ENCODE measurements around the gene SOS2.
"Not testable (repeated sequence)": the region's sequence is repeated elsewhere in the genome, so short reads cannot be mapped to it uniquely, and the experiment has no call there.

The SOS2 gene

DNA sequence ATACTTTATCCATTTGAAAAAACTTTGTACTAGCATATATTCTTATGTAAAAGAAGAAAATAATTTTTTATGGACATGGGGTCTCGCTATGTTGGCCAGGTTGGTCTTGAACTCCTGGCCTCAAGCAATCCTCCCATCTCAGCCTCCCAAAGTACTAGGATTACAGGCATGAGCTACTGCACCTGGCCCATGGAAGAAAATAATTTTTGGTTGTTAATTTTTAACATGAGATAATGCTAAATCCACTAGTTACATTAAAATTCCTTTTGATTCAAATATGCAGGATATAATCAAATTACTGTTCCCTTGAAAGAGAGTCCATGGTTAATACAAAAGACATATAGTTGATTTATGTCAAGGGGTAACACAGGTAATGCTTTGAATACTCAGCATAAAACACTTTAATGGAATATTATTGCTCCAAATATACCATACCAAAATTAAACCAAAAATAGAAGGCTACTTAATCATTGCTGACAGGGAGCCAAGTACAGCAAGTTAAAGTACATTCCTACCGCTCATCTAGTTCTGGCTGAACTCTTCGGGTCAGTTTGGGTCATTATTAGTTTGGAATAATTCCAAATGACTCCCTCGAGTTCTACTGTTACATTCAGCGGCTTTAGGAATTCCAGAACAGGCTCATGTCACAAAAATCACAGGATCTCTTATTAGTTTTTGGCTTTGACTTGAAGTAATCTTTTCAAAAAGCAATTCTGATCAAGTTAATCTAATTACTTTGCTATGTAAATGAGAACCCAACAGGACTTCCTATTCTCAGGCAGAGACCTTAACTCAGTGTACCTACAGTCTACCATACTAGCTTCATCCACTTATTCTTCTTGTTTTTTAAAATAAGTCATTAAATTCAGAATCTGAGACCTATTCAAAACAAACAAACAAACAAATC, 6.1 kb downstream of the SOS2 start:
- peak; percentile 93 for DNase-seq

GRCh38 chr14:50222055-50222613, 9.2 kb downstream of the SOS2 start:
- peak; percentile 31 for DNase-seq

- no peak for DNase-seq
These were observed 12.9 kb downstream of the SOS2 start for GRCh38 chr14:50218501-50218900.

DNA sequence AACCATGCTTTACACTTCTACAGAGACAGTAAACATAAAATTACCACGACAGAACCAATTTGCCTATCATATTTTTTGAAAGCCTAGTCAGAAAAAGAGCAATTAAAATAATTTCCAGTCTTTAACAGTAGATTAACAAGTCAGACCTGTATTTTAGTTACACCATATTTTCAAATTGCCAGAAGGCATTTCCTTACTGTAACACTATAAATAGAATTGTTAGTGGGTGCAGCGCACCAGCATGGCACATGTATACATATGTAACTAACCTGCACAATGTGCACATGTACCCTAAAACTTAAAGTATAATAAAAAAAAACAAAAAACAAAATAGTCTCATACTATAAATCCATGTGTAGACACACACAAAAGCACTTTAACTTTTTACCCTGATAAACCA, 16.0 kb downstream of the SOS2 start:
- no peak for DNase-seq

DNA sequence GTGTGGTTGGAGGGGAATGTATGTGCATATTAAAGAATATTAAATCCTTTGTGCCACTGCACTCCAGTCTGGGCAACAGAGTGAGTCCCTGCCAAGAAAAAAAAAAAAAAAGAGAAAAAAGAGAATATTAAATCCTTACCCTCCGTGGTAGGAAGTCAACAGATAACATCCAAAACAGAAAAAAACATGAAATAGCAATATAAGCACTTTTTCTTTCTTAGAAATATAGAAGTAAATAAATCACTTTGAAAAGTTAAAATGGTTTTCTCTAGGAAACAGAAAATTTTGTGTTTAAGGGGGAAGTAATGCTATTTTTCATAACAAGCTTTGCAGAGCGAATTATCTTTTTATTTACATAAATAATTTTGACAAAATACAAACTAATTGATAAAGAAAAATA, 17.6 kb downstream of the SOS2 start:
- DNase-seq = no peak

DNA sequence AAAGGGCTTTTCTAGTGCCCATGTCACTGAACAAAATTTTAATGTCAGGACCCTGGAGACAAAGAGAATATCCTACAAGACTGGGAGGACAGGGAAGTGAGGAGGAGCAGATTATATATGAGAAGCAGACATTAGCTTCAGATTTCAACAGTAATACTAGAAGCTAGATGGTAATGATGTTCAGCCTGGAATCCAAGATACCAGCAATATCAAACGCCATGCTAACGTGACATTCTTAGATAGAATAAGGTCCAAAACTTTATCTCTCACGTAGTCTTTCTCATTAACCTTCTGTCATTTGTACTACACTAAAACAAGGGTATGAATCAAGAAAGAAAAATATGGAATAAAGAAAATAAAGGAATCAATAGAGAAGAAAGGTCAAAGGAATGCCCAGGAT, 18.7 kb downstream of the SOS2 start:
- DNase-seq = no peak

DNA sequence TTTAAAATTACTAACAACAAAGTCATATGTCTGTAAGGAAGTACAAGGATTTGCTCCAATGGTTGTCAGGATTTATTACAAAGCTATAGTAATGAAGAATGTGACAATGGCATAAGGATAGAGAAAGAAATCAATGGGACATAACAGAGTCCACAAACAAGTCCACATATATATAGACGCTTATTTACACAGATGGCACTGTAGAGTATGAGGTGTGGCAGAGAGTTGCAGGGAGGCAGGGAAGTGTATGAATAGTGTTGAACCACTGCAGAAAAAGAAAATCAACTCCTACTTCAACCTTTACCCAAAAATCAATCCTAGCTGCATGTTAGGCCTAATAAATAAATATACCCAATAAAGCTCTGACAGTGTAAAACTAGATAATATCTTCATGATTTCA, 21.3 kb downstream of the SOS2 start:
- DNase-seq = no peak

DNA sequence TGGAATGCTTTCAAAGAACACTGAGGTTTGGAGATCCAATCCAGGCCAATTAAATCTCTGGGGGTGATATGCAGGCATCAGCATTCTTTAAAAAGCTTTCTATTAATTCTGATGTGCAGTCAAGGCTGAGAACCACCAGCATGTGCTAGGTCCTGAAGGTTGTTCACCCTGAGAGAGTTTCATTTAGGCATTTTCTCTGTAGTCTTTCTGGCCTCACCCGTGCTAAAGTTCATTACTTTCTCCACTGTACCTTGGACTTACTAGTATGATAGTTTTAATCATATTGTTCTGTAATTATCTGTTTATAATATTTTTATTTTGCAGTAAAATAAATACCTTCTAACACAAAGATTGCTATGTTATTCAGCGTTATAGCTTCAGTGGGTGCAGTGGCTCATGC, 32.9 kb downstream of the SOS2 start:
- no peak for DNase-seq

DNA sequence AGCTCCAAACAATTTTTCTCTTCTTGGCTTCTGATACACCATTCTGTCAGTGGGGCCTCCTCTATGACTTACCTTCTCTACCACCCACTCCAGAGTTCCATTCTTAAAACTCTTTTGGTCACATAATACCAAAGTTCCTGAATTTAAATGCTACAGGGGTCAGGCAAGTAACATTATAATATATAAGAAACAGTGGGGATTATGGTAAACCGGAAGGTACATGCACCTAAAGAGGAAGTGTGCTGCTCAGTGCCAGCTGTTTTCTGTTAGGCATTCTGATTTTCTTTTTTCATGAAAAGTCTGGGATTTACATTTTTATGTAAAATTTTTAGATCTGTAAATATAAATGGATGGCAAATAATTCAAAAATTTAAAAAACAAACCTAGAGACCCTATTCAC, 39.9 kb downstream of the SOS2 start:
- no peak for DNase-seq

GRCh38 chr14:50186107-50186506, 45.3 kb downstream of the SOS2 start:
- no peak for DNase-seq

- DNase-seq = peak; percentile 3
These were observed 57.5 kb downstream of the SOS2 start for GRCh38 chr14:50173891-50174290.

DNA sequence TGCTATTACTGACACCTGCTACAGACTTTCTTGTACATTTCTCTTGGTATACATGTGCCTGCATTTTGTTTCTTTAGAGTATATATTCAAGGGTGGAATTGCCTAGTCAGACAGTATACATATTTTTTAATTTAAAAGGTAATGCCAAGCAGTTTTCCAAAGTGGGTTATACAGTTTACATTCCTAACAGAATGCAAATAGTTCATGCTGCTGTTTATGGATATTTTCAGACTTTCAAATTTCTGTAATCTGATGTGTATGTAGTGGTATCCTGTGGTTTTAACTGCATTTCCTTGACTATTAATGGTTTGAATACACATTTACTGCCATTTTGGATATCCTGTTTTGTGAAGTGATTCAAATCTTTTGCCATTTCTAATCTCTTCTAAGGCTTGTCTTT, 59.5 kb downstream of the SOS2 start:
- DNase-seq = no peak

GRCh38 chr14:50167381-50167780, 64.0 kb downstream of the SOS2 start:
- not testable (repeated sequence) for DNase-seq

DNA sequence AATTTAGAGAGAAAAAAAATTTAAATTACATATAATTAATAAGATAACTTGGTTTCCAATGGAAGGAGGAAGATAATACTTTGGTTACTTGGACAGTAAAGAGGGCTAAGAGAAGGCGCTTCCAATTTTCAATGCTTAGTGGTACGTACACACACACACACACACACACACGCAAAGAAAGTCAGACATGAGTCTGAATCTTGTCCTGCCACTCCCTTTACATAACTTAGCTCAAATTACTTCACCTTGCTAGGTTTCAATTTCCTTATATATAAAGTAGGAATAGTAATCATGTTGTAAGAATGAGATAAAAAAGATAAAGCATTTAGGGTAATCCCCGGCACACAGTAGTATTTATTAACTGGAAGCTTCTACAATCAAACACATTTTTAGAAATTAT, 75.3 kb downstream of the SOS2 start:
- DNase-seq = no peak

GRCh38 chr14:50148799-50149198, 82.6 kb downstream of the SOS2 start:
- no peak for DNase-seq

DNA sequence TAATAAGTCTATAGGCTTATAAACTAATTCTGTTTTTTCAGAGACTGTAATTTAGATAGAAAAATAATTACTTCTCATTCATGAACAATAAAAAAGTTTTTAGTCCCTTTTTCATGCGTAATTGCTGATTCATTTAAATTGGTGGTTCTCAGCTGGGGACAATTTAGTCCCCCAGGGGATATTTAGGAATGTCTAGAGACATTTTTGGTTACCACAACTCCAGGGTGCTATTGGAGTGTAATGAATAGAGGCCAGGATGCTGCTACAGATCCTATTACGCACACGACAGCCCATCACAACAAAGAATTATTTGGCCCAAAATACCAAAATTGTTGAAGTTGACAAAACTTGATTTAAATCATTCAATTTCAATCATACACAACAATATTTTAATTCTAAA, 92.2 kb downstream of the SOS2 start:
- DNase-seq = peak; percentile 54

DNA sequence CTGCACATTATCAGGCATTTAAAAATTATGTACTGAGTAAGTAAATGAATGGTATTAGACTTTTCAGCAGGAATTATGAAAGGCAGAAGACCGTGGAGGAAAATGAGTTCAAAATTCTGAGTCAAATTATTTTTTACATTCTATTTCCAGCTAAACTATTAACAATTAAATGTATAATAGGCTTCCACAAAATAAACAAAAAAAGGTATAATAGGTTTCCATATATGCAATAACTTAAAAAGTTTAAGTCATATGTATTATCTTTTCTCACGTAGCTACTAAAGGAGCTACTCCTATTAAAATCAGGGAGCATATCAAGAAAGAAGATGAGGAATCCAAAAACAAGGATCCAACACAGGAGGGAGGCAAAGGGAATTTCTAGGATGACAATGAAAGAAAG, 103.6 kb downstream of the SOS2 start:
- no peak for DNase-seq

GRCh38 chr14:50123062-50123461, 108.3 kb downstream of the SOS2 start:
- DNase-seq = no peak

DNA sequence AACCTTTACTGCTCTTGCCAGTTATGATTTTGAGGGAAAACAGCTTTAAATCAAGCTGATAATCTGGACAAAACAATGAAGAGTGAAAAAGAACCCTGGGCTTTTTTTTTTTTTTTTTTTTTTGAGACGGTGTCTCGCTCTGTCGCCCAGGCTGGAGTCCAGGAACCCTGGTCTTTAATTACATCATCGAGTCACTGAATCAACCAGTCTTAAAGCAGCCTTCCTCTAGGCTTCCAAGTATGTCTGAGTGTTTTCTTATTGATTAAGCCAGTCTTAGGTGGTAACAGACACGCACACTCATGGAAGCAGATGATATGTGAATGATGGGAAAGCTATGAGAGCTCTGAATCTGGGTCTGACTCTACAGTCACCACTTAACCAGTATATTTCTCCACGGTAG, 109.1 kb downstream of the SOS2 start:
- DNase-seq = no peak

DNA sequence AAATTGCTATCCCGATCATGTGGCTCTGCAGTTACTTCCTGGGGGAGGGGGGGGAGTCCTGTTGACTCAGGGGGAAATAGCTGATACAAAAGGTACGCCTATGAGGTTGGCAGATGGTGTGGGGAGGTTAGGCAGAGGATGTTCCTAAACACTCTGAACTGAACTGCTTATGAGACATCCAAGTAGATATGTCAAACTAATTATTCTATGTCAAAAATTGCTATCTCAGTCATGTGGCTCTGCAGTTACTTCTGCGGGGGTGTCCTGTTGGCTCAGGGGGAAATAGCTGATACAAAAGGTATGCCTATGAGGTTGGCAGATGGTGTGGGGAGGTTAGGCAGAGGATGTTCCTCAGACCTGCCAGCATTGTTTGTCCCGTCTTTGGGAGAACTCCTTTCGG, 109.9 kb downstream of the SOS2 start:
- DNase-seq = no peak

DNA sequence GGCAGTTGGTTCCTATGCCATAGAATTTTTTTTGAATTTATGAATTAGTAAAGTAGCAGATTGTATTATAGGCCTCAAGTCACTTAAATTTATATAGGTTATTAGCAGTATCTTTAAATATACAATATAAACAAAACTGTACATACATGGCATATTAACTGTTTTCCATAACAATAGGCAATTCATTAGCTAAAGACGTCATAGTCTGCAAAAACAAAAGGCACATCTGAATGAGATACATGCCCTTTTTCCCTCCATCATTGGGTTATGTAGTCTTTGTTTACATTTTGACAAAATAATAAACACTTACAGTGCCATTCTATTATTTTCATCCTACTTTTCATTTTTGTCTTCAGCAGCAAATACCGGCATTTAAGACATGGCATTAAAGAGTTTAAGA, 113.9 kb downstream of the SOS2 start:
- no peak for DNase-seq

- DNase-seq = no peak
These were observed 114.4 kb downstream of the SOS2 start for GRCh38 chr14:50116966-50117365.

DNA sequence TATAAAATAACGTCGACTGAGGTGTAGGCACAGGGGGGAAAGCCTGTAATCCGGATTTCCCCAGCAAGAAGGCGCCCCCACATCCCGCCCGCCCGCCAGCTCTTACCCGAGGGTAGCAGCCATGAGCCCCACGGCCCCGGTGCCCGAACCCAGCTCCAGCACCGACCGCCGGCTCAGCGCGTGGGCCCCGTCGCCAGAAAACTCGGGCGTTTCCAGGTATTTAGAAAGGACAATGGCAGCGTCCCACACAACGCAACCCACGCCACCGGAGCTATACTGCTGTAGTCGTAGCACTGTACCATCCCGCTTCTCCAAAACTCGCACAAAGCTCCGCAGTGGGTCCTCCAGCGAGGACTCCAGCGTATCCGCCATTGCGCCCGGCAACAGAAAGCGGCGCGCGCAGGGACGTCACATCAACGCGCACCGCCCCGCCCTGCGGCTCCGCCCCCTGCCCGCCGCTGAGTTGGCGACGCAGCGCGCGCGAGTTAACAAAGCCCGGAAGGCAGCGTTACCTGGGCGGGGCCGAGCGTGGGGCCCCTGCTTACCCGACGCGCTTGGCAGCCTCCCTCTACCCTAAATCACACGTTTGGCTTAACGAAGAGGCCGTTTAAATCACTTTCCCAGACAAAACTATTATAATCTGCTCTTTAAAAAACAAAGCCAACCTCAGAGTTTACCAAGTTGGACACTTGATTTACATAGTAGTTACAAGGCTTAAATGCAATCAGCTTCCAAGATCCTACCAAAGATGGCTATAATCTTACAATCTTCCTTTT, 115.0 kb downstream of the SOS2 start, which contains the start of gene VCPKMT:
Gene VCPKMT, minus strand, starts transcription at position 392 of the 776 bp plus-strand sequence. Its CDS starts 20 bp downstream, at position 372.
- peak; percentile 91 for DNase-seq

Data from fibroblast of upper back skin (primary cell).